ENCODE measurements around the gene SLC17A6.

SLC17A6 gene

DNA sequence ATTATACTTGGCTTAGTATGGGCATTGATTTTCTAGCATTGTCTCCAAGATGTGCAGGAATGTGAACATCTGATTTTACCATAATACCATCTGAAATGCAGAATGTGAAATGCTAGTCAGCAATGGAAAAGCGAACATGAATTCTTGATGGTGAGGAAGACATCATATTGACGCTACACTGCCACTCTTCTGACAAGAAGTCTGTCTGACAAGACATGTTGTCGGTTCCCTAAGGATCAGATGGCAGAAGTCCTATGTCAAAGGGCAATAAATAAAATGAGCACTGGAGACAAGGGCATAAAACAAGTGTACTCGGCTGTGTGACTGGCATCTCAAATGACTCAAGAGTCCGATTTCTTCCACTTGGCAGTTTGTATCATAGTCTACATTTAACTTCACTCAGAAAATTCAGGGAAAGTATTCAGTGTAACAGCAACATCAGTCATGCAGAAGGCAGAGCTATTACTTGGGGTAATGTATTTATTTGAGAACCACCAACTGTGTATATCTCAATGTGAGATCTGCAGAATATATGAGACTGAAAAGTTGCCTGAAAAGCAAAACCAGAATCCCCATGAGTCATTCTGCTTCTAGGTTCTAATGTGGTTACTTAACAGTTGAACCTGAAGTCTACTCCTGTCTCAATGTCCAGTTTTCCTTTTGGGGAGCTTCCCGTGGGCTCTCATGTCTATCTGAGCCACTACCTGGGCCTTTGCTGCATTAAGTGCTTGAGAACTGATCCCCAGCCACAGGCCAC, 51.5 kb downstream of the SLC17A6 start:
- no peak for DNase-seq (ENCODE audit: low read depth)

DNA sequence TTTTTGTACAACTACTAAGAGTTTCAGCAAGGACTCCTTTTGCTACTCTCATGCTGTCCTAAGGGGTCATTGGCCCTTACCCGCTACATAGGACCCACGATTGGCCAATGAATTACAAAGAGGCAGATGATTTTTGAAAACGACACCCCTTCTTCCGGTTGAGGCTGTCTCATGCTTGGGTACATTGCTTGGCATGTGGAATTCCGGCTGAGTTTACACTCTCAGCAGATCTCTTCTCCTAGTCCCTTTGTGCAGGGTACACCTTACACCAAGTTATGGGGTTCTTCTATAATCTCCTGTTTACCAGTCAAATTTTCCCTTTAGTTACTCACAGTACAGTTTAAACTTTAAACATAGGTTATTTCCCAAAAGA, 52.1 kb downstream of the SLC17A6 start:
- no peak for DNase-seq (ENCODE audit: low read depth)

DNA sequence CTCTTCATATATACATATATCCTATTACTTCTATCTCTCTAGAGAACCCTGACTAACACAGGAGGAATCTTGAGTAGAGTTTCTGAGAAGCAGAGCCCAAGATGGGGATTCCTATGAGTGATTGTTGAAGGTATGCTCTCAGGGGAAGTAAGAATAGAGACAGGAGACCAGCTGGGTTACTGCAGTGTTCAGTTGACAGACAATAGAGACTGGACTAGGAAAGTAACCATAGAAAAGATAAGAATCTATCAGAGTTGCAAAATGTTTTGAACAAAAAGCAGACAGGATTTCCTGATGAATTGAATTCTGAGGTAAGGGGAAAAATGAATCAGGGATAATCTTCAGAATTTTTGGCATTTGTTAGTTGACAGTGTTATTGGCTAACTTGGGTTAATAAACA, 54.4 kb downstream of the SLC17A6 start:
- peak; percentile 42 for DNase-seq (ENCODE audit: low read depth)

DNA sequence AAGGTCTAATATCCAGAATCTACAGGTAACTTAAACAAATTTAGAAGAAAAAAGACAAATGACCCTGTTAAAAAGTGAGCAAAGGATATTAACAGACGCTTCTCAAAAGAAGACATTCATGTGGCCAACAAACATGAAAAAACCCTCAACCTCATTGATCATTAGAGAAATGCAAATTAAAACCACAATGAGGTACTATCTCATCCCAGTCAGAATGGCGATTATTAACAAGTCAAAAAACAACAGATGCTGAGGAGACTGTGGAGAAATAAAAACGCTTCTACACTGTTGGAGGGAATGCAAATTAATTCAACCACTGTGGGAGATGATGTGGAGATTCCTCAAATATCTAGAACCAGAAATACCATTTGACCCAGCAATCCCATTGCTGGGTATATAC, 67.2 kb downstream of the SLC17A6 start:
- DNase-seq (ENCODE audit: low read depth), result no peak

DNA sequence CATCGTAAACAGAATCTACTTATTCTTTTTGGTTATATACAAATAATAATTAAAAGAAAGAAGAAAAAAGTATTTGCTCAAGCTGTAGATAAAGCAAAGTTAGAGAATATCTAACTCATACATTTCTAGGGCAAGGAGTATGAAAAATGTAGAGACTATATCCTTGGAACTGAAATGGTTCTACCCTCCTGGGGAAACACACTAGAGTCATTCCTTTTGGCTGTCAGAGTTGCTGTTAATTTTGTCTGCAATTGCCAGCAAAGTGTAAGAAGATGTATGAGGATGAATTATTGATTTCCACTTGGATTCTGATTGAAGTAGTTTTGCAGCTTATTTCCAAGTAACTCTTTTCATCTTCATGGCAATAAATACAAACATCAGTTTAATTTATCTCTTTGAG, 69.1 kb downstream of the SLC17A6 start:
- DNase-seq (ENCODE audit: low read depth), result no peak

DNA sequence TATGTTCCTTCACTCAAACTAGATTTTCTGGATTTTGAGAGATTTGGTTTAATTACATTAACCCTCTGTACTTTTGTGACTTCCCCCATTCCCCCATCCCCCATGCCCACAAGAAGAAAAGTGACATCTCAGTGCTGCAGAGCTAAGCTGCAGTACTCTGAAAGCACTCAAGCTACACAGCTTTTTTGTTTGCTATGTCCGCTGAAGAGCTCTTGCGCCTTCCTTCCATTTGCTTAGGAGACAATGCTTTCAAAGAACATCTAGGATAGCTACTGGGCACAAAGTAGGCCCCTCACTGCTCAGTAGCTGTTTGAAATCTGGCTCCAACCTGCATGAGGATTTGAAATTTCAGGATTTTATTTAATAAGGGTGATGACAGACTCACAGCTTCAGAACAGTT, 69.7 kb downstream of the SLC17A6 start:
- DNase-seq (ENCODE audit: low read depth), result no peak

DNA sequence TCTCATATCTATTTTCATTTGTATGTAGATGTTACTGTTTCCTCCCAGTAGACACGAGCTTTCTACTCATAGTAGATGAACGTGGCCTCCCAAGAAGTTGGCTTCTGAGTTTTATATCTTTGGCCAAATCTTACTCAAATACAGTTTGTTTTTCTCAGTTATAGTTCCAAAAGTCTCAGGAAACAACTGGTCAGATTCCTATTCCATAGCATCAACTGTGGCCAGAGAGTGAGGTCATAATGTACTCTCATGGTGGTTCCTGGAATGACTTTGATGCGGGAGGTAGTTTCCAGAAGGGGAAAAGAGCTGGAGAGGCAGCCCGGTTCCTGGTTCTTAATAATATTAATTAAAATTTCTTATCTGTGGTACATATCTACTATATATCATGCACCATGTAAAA, 77.3 kb downstream of the SLC17A6 start:
- no peak for DNase-seq (ENCODE audit: low read depth)

DNA sequence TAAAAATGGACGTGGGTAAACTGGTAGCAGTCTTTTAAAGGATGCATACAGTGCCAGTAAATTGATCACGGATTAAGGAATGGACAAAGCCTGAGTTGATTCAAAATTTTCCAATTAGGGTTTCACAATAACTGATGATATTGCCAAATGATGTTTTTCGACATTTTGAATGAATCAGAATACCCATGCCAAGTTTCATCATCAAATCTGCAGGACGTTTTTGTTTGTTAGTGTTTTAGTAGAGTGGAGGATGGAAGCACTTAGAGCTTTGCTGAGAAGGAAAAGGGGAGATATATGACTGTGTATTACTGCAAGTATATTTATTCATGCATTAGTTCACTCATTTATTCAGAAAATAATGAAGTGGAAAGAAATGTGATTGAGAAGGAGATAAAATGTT, 78.3 kb downstream of the SLC17A6 start:
- peak; percentile 35 for DNase-seq (ENCODE audit: low read depth)

DNA sequence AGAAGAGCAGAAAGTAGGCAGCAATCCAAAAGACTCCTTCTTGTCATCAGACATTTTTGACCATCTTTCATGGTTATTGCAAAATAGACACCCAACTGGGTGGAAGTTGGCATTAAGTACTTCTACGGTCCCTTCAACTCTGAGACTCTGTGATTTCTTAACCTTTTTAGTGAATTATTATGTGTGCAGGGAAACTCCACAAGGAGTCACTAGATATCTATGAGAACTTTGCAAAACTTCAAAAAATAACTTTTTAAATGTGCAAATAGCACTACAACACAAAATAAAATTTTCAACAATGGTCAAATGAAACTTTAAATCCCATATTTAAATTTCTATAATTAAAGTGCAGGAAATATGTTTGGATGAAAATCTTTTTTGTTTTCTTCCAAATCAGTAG, 88.7 kb downstream of the SLC17A6 start:
- DNase-seq (ENCODE audit: low read depth), result no peak
